Activated CD8-positive, alpha-beta memory T cell treated with anti-CD3 and anti-CD28 coated beads for 4 hours (primary cell): ENCODE data around the gene HERPUD1.
"Not testable (repeated sequence)": the region's sequence is repeated elsewhere in the genome, so short reads cannot be mapped to it uniquely, and the experiment has no call there.

Source experiments
- DNase-seq, 2 donors: peaks; one replicate each; pipeline ENCODE4 v3.0.0-alpha.2; 2020; ENCODE audit warnings: low read depth in 2 of 2

HERPUD1 gene

GRCh38 chr16:56956756-56957155 is 24.8 kb downstream of the HERPUD1 start:
- DNase-seq, result no peak

DNA sequence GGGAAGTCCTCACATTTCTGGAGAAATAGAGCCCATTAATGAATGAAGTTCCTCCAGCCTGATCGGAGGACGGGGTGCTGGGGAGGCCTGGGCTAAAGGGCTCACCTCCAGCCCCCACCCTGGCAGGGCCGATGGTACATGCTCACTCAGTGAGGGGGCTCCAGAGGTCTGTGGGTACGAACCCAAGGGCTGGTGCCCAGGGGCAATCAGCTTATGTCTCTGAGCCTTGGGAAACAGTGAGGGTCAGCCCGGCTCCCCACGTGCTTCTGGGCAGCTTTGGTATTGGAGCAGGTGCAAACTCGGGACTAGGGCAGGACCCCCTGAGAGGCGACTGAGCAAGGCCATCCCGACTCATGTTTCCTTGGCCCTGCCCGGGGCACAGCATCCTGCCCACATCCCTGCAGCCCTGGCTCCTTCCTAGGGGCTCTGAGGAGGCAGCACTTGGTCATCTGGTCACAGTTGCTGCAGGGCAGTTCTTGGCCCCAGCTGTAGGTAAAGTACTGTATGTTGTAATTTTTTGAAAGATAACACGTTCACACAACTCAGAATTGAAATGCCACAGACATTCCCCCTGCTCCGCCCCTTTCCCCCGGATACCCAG is 28.8 kb downstream of the HERPUD1 start:
- DNase-seq, result no peak

- DNase-seq, result no peak
Measured at GRCh38 chr16:56961386-56961785, 29.4 kb downstream of the HERPUD1 start.

DNA sequence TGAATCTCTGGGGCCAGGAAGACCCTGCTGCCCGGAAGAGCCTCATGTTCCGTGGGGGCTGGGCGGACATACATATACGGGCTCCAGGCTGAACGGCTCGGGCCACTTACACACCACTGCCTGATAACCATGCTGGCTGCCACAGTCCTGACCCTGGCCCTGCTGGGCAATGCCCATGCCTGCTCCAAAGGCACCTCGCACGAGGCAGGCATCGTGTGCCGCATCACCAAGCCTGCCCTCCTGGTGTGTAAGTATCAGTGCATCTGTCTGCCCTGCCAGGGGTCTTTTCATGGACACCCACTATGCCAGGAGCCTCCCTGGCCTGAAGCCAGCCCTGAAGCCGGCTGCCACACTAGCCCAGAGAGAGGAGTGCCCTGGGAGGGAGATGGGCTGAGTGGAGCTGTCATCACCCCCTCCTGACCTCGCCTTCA is 29.9 kb downstream of the HERPUD1 start, which contains the start of gene CETP:
TSS of gene CETP (plus strand) at position 100 of the 431 bp plus-strand sequence. CDS start at position 130, 30 bp downstream.
- no peak for DNase-seq

DNA sequence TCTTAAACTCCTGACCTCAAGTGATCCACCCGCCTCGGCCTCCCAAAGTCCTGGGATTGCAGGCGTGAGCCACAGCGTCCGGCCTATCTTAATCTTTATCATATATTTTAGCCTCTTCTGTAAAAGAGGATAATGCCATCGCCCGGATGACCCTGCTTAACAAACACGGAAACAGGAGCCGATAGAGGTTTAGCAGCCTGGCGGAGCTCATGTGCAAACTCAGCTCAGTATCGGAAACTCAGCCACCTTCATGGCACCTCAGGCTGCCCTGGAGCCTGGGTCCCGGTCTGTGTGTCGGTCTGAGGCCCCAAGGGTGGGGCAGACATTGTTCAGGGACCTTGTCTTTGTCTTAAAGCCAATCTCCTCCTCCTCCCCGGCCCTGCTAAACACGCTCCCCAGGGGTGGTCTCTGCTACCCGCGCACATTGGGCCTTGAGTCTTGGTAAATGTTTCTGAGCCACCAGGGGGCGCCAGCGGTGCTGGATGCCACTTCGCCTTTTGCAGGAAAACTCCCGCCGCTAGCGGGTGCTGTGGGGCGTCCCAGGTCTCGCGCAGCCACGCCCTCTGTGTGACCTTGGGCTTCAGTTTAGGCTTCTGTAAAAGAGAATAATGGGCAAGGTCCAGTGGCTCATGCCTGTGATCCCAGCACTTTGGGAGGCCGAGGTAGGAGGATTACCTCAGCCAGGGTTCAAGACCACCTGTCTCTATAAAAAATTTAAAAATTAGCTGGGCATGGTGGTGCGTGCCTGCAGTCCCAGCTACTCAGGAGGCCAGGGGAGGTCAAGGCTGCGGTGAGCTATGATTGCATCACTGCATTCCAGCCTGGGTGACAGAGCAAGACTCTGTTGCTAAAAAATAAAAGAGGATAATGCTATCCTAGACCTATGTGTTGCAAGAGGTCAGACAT is 32.6 kb downstream of the HERPUD1 start:
- peak; percentile 86 to 88 for DNase-seq

GRCh38 chr16:56965149-56966092 is 33.5 kb downstream of the HERPUD1 start:
- no peak for DNase-seq

DNA sequence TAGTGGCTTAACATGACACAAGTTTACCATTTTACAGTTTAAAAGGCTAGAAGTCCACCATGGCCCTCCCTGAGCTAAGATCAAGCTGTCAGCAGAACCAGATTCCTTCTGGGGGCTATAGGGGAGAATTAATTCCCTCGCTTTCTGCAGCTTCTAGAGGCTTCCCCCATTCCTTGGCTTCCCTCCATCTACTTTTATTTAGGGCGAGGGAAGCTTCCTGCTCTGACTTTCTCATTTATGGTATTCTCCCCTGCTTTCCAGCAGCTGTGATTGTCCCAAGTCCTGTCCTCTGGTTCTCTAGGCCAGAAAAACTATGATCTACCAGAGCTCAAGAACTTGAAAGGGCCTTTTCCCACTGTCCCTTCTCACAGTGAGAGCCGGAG is 34.1 kb downstream of the HERPUD1 start:
- DNase-seq, result no peak

DNA sequence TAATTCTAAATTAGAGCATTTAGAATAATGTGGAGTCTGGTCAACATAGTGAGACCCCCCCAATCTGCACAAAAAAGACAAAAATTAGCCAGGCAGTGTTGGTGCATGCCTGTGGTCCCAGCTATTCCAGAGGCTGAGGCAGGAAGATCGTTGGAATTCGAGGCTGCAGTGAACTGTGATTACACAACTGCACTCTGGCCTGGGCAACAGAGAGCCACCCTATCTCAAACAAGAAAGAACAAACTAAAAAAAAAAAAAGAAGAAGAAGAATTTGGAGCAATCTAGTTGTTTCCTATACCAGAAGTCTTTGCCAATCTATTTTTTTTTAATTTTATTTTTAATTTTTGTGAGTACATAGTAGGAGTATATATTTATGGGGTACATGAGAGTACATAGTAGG is 35.8 kb downstream of the HERPUD1 start:
- DNase-seq, result no peak

- no peak for DNase-seq
Measured at GRCh38 chr16:56969769-56970168, 37.8 kb downstream of the HERPUD1 start.

- DNase-seq, result no peak
Measured at GRCh38 chr16:56970934-56971767, 39.2 kb downstream of the HERPUD1 start.

DNA sequence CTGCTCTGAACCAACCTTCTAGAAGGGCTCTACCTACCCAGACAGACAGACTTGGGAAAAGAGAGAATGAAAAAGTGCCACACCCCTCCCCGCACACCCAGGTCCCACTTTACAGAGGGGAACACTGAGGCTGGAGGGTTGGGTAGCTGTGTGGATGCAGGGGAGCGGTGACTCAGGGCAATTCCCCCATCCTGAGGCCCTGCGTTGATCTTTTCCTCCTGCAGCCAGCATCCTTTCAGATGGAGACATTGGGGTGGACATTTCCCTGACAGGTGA is 39.8 kb downstream of the HERPUD1 start:
- DNase-seq, result no peak

GRCh38 chr16:56972403-56973293 is 40.7 kb downstream of the HERPUD1 start:
- no peak for DNase-seq

DNA sequence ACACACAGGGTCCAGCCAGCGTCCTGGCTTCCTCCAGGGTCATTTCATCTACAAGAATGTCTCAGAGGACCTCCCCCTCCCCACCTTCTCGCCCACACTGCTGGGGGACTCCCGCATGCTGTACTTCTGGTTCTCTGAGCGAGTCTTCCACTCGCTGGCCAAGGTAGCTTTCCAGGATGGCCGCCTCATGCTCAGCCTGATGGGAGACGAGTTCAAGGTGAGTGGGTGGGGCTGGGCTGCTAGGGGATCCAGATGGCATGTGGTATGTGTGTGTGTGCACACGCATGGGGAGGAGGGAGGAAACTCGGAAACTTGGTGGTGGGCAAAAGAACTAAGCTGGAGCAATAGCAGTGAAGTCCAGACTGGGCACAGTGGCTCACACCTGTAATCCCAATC is 41.4 kb downstream of the HERPUD1 start:
- no peak for DNase-seq

- not testable (repeated sequence) for DNase-seq
Measured at GRCh38 chr16:56973899-56974298, 42.0 kb downstream of the HERPUD1 start.

DNA sequence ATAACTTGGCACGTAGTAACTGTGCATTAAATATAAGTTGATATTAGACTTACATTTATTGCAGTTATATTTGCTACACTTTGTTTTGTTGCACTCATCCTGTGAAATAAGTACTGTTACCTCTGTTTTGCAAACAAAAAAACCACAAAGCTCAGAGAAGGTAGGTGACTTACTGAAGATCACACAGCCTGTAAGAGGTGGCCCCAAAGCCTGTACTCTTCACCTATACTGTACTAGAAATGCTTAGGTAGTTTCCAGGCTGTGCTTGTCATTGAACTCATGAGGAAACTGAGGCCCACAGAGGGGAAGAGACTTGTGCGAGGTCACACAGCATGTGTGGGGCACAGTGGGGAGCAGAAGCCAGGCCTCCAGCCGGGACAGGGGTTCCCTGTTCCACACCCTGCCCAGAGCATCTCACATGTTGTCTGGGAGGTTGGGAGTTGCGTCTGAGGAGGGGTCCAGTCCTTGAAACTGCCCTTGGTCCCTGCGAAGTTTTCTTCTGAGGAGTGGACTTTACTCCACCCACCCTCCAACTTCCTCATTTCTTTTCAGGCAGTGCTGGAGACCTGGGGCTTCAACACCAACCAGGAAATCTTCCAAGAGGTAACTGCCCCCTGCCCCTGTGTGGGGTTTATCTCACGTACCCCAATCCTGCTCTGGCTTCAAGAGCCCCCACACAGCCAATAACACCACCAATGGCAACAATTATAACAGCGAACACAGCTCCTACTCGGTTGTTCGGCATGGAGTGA is 42.8 kb downstream of the HERPUD1 start:
- no peak for DNase-seq

- DNase-seq, result no peak
Measured at GRCh38 chr16:56975714-56976113, 43.8 kb downstream of the HERPUD1 start.

DNA sequence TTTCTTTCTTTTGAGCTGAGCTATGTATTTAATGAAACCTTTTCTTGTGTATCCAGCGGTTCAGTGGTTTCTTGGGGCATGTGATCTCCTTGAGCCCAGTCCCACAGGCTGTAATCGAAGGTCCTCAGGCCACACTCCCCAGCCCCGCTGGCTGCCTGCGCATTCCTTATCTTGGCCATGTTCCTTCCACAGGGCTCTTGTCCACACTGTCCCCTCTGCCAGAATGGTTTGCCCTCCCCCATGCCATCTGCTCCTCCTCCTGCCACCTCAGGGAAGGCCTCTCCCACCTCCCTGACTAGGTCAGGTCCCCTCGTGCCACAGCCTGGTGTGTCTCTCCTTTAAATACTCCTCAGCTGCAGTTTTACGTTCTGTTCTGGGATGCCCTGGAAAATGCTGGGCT is 45.3 kb downstream of the HERPUD1 start:
- DNase-seq, result no peak

DNA sequence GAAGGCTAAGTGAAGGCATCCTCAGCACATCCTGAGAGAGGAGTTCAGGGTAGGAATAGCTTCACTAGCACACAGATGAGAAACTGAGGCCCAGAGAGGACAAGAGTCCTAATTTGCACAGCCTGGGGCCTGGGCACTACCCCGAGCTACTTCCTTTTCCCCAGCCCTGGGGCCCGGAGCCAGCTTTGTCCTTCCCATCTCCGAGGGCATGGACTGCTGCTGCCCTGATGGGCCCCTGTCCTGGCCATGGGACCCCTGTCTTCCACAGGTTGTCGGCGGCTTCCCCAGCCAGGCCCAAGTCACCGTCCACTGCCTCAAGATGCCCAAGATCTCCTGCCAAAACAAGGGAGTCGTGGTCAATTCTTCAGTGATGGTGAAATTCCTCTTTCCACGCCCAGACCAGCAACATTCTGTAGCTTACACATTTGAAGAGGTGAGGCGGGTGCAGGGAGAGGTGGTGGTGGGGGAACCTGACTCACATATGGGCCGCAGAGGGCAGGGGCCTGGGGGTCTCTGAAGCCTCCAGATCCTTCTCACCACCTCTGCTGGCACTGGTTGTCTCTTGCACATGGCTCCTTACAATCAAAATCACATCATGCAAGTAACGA is 46.0 kb downstream of the HERPUD1 start:
- no peak for DNase-seq

DNA sequence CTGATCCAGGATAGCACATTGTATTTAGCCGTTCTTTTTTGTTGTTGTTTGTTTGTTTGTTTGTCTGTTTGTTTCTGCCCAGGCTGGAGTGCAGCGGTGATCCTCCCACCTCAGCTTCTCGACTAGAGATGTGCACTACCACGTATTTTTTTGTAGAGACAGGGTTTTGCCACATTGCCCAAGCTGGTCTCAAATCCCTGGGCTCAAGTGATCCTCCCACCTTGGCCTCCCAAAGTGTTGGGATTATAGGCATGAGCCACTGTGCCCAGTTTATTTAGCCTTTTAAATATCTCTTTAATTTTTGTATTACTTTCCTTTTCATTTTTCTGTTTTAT is 48.2 kb downstream of the HERPUD1 start:
- no peak for DNase-seq
